ENCODE measurements around the gene SHC2. TPM values are rescaled to one million over a fixed set of nuclear protein-coding genes. Genes with fewer than 3 reads are reported as not detected.

The SHC2 gene
- total and polyA plus RNA-seq, 2 experiments from 2014 or later, result 2.2 to 4.6 TPM

GRCh38 chr19:371501-372168, 89.2 kb downstream of the SHC2 start:
- Histone ChIP-seq H3F3A (replicated peaks; ENCODE audit: low read depth) (no peaks in the 10 kb centered on the region), H4K20me1 (replicated peaks; ENCODE audit: insufficient read depth) (no peaks in the 10 kb centered on the region), H3K4me2 (no peak overlapping the region), H3K36me3 (ENCODE audit: insufficient read depth) (no peaks in the 10 kb centered on the region), H3K4me3 (no peak overlapping the region), H3K27ac (ENCODE audit: low read depth) (no peak overlapping the region), H3K79me2 (replicated peaks; ENCODE audit: insufficient read depth) (no peaks in the 10 kb centered on the region), H2AFZ (no peak overlapping the region), H3K4me1 (ENCODE audit: insufficient read depth) (no peaks in the 10 kb centered on the region), H3K9me2 (ENCODE audit: insufficient read depth) (no peaks in the 10 kb centered on the region), H3K27me3 (ENCODE audit: insufficient read depth) (no peaks in the 10 kb centered on the region)
- no peak for DNase-seq (ENCODE audit: low spot score)
- TF ChIP-seq ZNF462 (CRISPR knock-in tag; IDR thresholded peaks at IDR 0.05), result no peak
- TF ChIP-seq CREB1 (CRISPR knock-in tag; IDR thresholded peaks at IDR 0.05; ENCODE audit: low read depth), result no peak
- TF ChIP-seq ZNF331 (CRISPR knock-in tag; IDR thresholded peaks at IDR 0.05; ENCODE audit: low read depth), result no peak
- H3K27ac Mint-ChIP-seq, result no peak overlapping the region
- H3K9me3 Mint-ChIP-seq, result peaks cover 15% of the 10 kb centered on the region; the same call in 2 of the 3 replicates
- H3K4me1 Mint-ChIP-seq, result no peaks in the 10 kb centered on the region; the same call in 2 of the 3 replicates
- no peak overlapping the region for H3K4me3 Mint-ChIP-seq
- H3K36me3 Mint-ChIP-seq (ENCODE audit: low read depth), result peaks cover 6% of the 10 kb centered on the region; the same call in 1 of the 3 replicates
- peaks cover 13% of the 10 kb centered on the region for H3K27me3 Mint-ChIP-seq (ENCODE audit: insufficient read depth, low read depth, poor library complexity)
- ATAC-seq, result no peak

GRCh38 chr19:370641-371330, 90.0 kb downstream of the SHC2 start:
- H3K4me1 ChIP-seq (ENCODE audit: insufficient read depth), result no peaks in the 10 kb centered on the region
- no peak for DNase-seq (ENCODE audit: low spot score)
- no peak for ATAC-seq
- H3K27ac Mint-ChIP-seq, result no peak overlapping the region
- no peaks in the 10 kb centered on the region for H3K9me2 ChIP-seq (ENCODE audit: insufficient read depth)
- H3K9me3 Mint-ChIP-seq, result peaks cover 11% of the 10 kb centered on the region; the same call in 2 of the 3 replicates
- H3K27ac ChIP-seq (ENCODE audit: low read depth), result no peak overlapping the region
- no peaks in the 10 kb centered on the region for H3K79me2 ChIP-seq (replicated peaks; ENCODE audit: insufficient read depth)
- no peaks in the 10 kb centered on the region for H3F3A ChIP-seq (replicated peaks; ENCODE audit: low read depth)
- no peaks in the 10 kb centered on the region for H3K27me3 ChIP-seq (ENCODE audit: insufficient read depth)
- H3K36me3 Mint-ChIP-seq (ENCODE audit: low read depth), result peaks cover 6% of the 10 kb centered on the region; the same call in 1 of the 3 replicates
- no peaks in the 10 kb centered on the region; the same call in 2 of the 3 replicates for H3K4me1 Mint-ChIP-seq
- H3K27me3 Mint-ChIP-seq (ENCODE audit: insufficient read depth, low read depth, poor library complexity), result peaks cover 13% of the 10 kb centered on the region
- H3K4me2 ChIP-seq, result no peak overlapping the region
- H3K4me3 ChIP-seq, result no peak overlapping the region
- no peaks in the 10 kb centered on the region for H3K36me3 ChIP-seq (ENCODE audit: insufficient read depth)
- H3K4me3 Mint-ChIP-seq, result no peak overlapping the region
- no peaks in the 10 kb centered on the region for H4K20me1 ChIP-seq (replicated peaks; ENCODE audit: insufficient read depth)
- H2AFZ ChIP-seq, result no peak overlapping the region
- TF ChIP-seq EZH2 (IDR thresholded peaks at IDR 0.05; ENCODE audit: low read depth, unreplicated experiment) (no peak), JUNB (IDR thresholded peaks at IDR 0.05; ENCODE audit: unreplicated experiment) (no peak), REST (IDR thresholded peaks at IDR 0.05; ENCODE audit: unreplicated experiment) (no peak), ZNF331 (CRISPR knock-in tag; IDR thresholded peaks at IDR 0.05; ENCODE audit: low read depth) (no peak), CTCF (conservative IDR thresholded peaks at IDR 0.05; ENCODE audit: low read depth in 2 of 2) (no peak), CREB1 (CRISPR knock-in tag; IDR thresholded peaks at IDR 0.05; ENCODE audit: low read depth) (no peak)

Measured in GM23338 (cell line).